Caco-2 (cell line): ENCODE measurements around the gene WDR48. TPM values are rescaled to one million over a fixed set of nuclear protein-coding genes. Genes with fewer than 3 reads are reported as not detected.

ENCODE experiments used
- BruUV-seq: library from RNA; stranded (reverse); fragments of 400-500 nt; replicated peaks from 2 replicates; lab custom pipeline; 2021; lab: Mats Ljungman, UMichigan
- CTCF ChIA-PET: fragments of 300-600 bp; sonication (Branson Sonifier 250); formaldehyde crosslinking; loops from one replicate; lab custom pipeline; 2022; ENCODE audit warnings: antibody characterized with exemption; lab: Charles Lee
- POLR2A ChIA-PET: fragments of 300-600 bp; sonication (Branson Sonifier 250); formaldehyde crosslinking; loops from one replicate; lab custom pipeline; 2022; ENCODE audit warnings: antibody characterized with exemption; lab: Charles Lee
- DNase-seq, 2 experiments: peaks; one replicate each; pipeline versions ENCODE4 v3.0.0 to v3.0.0-alpha.2; 2020 to 2022
- H3K27me3 ChIP-seq: replicated peaks from 2 replicates; pipeline ENCODE4 v1.6.0; 2011; ENCODE audit warnings: low read length; ENCODE audit not compliant: control insufficient read depth, insufficient read depth
- H3K36me3 ChIP-seq: 2 replicates; pipeline ENCODE4 v1.5.1; 2011; ENCODE audit warnings: low read length; ENCODE audit not compliant: control insufficient read depth, insufficient read depth
- H3K4me1 ChIP-seq: fragments of 250-450 bp; sonication (Bioruptor Pico); 2 replicates; pipeline ENCODE4 v1.5.1; 2020; ENCODE audit warnings: mild to moderate bottlenecking
- H3K4me3 ChIP-seq: 2 replicates; pipeline ENCODE4 v1.5.1; 2011; ENCODE audit warnings: low read depth, mild to moderate bottlenecking, control low read depth, low read length
- H3K9me3 ChIP-seq: fragments of 250-450 bp; sonication (Bioruptor Pico); 2 replicates; pipeline ENCODE4 v1.5.1; 2020; ENCODE audit warnings: mild to moderate bottlenecking, moderate library complexity
- H3K27ac Mint-ChIP-seq: one replicate; pipeline ENCODE4 v1.8.0; 2022; ENCODE audit warnings: mixed read lengths; ENCODE audit not compliant: unreplicated experiment
- H3K27me3 Mint-ChIP-seq: one replicate; pipeline ENCODE4 v1.8.0; 2022; ENCODE audit warnings: mixed read lengths; ENCODE audit not compliant: insufficient read depth, unreplicated experiment
- H3K36me3 Mint-ChIP-seq: one replicate; pipeline ENCODE4 v1.8.0; 2022; ENCODE audit warnings: mild to moderate bottlenecking, mixed read lengths; ENCODE audit not compliant: insufficient read depth, unreplicated experiment
- H3K4me1 Mint-ChIP-seq: one replicate; pipeline ENCODE4 v1.8.0; 2022; ENCODE audit warnings: low read depth, mixed read lengths; ENCODE audit not compliant: unreplicated experiment
- H3K4me3 Mint-ChIP-seq: one replicate; pipeline ENCODE4 v1.8.0; 2022; ENCODE audit warnings: mild to moderate bottlenecking, moderate library complexity, mixed read lengths; ENCODE audit not compliant: unreplicated experiment
- H3K9me3 Mint-ChIP-seq: one replicate; pipeline ENCODE4 v1.8.0; 2022; ENCODE audit warnings: mixed read lengths; ENCODE audit not compliant: unreplicated experiment
- CTCF ChIP-seq, 2 experiments: fragments of 200-600 bp in 1 of 2; IDR thresholded peaks; 1 replicate in 1 of 2; 2 replicates in 1 of 2; pipeline versions ENCODE4 v1.5.1 to v1.8.0; 2011 to 2022; ENCODE audit warnings: antibody characterized with exemption in 1 of 2, control low read depth in 1 of 2, inconsistent platforms in 1 of 2, low read depth in 1 of 2, low read length in 1 of 2, mild to moderate bottlenecking in 1 of 2, moderate library complexity in 1 of 2; ENCODE audit not compliant: insufficient read depth in 1 of 2, severe bottlenecking in 1 of 2, unreplicated experiment in 1 of 2
- intact Hi-C: fragments of 100-400 bp; cut with micrococcal nuclease; formaldehyde crosslinking; loops from one replicate; pipeline ENCODE4 v1.10.0; 2022; ENCODE audit not compliant: unreplicated experiment
- total RNA-seq: library from RNA; stranded (reverse); gene quantifications from 2 replicates; pipeline ENCODE4 v1.2.3, GENCODE V29; 2022

Gene WDR48
- total RNA-seq, 1 experiment from 2014 or later, result 27.6 TPM

DNA sequence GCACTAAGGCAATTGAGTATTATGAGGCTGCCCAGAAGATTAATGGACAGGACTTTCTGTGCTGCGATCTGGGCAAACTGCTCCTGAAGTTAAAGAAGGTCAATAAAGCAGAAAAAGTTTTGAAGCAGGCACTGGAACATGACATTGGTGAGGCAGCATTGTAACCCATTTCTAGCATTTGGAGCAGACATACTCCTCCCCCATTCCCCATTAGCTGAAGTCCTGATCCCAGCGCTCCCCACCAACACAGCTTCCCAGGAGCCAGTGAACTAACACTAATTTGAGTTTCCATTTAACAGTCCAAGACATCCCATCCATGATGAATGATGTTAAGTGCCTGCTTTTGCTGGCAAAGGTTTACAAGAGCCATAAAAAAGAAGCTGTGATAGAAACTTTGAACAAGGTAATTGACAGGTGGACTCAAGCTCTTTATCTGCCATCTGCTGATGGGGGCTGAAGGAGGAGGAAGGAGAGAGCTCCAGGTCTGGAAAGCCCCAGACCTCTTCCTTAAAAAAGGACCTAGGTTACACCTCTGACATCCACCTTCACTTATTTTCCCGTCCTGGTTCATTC is 79.0 kb downstream of the WDR48 start:
- intact Hi-C loops, result no loop called here
- H3K36me3 ChIP-seq, result no peaks in the 10 kb centered on the region
- no peaks in the 10 kb centered on the region for H3K9me3 Mint-ChIP-seq
- peaks cover 16% of the 10 kb centered on the region for H3K4me1 Mint-ChIP-seq
- no peak overlapping the region for H3K4me3 ChIP-seq
- TF ChIP-seq CTCF (IDR thresholded peaks at IDR 0.05; ENCODE audit: insufficient read depth in 1 of 2, low read depth in 1 of 2, low read length in 1 of 2, severe bottlenecking in 1 of 2, unreplicated experiment in 1 of 2), result no peak
- no peaks in the 10 kb centered on the region for H3K36me3 Mint-ChIP-seq
- no peaks in the 10 kb centered on the region for H3K27me3 Mint-ChIP-seq
- ChIA-PET CTCF (interaction anchor here (1.7 kb wide), 1 partner anchor 158 kb away, joined by 6 read pairs; no protein-coding TSS in a partner anchor), POLR2A (interaction anchor here (0.7 kb wide), 1 partner anchor 23 kb away, joined by 6 read pairs; the partner anchor contains the start of gene TTC21A)
- no peaks in the 10 kb centered on the region for H3K27me3 ChIP-seq
- DNase-seq, result no peak
- peaks cover 11% of the 10 kb centered on the region for H3K4me1 ChIP-seq
- BruUV-seq, result no TSS peak
- no peaks in the 10 kb centered on the region for H3K9me3 ChIP-seq
- no peak overlapping the region for H3K27ac Mint-ChIP-seq
- H3K4me3 Mint-ChIP-seq, result no peak overlapping the region

GRCh38 chr3:39132096-39133092 is 80.6 kb downstream of the WDR48 start:
- TF ChIP-seq CTCF (IDR thresholded peaks at IDR 0.05; ENCODE audit: insufficient read depth in 1 of 2, low read depth in 1 of 2, low read length in 1 of 2, severe bottlenecking in 1 of 2, unreplicated experiment in 1 of 2), result no peak
- no peaks in the 10 kb centered on the region for H3K9me3 Mint-ChIP-seq
- no peak overlapping the region for H3K27ac Mint-ChIP-seq
- Histone ChIP-seq H3K9me3 (no peaks in the 10 kb centered on the region), H3K36me3 (no peaks in the 10 kb centered on the region), H3K4me3 (no peak overlapping the region), H3K27me3 (no peaks in the 10 kb centered on the region), H3K4me1 (no peaks in the 10 kb centered on the region)
- peaks cover under 1% of the 10 kb centered on the region for H3K36me3 Mint-ChIP-seq
- POLR2A ChIA-PET, result no interaction called here
- CTCF ChIA-PET, result interaction anchor here (1.7 kb wide), 1 partner anchor 156 kb away, joined by 6 read pairs; no protein-coding TSS in a partner anchor
- no peaks in the 10 kb centered on the region for H3K4me1 Mint-ChIP-seq
- H3K4me3 Mint-ChIP-seq, result no peak overlapping the region
- DNase-seq, result no peak
- no TSS peak for BruUV-seq
- intact Hi-C loops, result no loop called here
- no peaks in the 10 kb centered on the region for H3K27me3 Mint-ChIP-seq

DNA sequence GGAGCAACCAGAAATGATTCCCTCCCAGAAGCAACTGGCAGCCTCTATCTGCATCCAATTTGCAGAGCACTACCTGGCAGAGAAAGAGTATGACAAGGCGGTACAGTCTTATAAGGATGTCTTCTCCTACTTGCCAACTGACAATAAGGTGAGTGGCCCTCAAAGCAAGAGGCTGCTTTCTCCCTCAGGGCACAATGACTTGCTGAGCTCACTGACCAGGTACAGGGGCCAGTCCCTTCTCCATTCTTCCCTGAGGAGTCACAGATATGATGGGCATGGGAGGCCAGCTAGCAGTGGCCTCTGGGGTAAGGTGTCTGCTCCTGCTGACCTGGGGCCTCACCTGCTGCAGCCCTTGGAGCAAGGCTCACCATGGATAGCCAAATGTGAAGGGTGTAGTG is 81.3 kb downstream of the WDR48 start:
- POLR2A ChIA-PET, result no interaction called here

More for the DNA sequence above, 81.3 kb downstream of the WDR48 start:
- Mint-ChIP-seq H3K36me3 (peaks cover 6% of the 10 kb centered on the region), H3K9me3 (no peaks in the 10 kb centered on the region), H3K27me3 (no peaks in the 10 kb centered on the region), H3K4me3 (no peak overlapping the region), H3K4me1 (no peaks in the 10 kb centered on the region), H3K27ac (no peak overlapping the region)
- DNase-seq, result no peak
- TF ChIP-seq CTCF (IDR thresholded peaks at IDR 0.05; ENCODE audit: insufficient read depth in 1 of 2, low read depth in 1 of 2, low read length in 1 of 2, severe bottlenecking in 1 of 2, unreplicated experiment in 1 of 2), result no peak
- H3K9me3 ChIP-seq, result no peaks in the 10 kb centered on the region
- CTCF ChIA-PET, result no interaction called here
- H3K4me1 ChIP-seq, result no peaks in the 10 kb centered on the region
- no peak overlapping the region for H3K4me3 ChIP-seq
- no peaks in the 10 kb centered on the region for H3K27me3 ChIP-seq
- BruUV-seq, result no TSS peak
- no peaks in the 10 kb centered on the region for H3K36me3 ChIP-seq
- intact Hi-C loops, result no loop called here
